Adipose tissue (tissue), 3 donors: Measurements from ENCODE around the gene DFFB. TPM values are rescaled to one million over a fixed set of nuclear protein-coding genes. Genes with fewer than 3 reads are reported as not detected.

ENCODE experiments used
- H3K27ac ChIP-seq: one replicate; pipeline ENCODE4 v1.5.1; 2013; ENCODE audit warnings: low read depth, low read length
- WGBS, 3 donors: extraction: QIAGEN DNeasy Blood & Tissue Kit; methylation state at CpG; one replicate each; pipeline ENCODE4 v1.1.7; 2013; 5-methylcytosine and 5-hydroxymethylcytosine counted together
- polyA plus RNA-seq, 3 donors: library from polyadenylated mRNA; stranded (reverse); fragments of 200-250 nt; gene quantifications; one replicate each; pipeline ENCODE4 v1.2.3, GENCODE V29; 2013
- donor health status: healthy with polysubstance abuse.
- donor health status: Bipolar disorder and iron deficiency.
- donor health status: healthy.

The DFFB gene
- polyA plus RNA-seq, 3 donors = 3.1 to 4.4 (median 4.3) TPM

GRCh38 chr1:3888301-3888700 lies 31.0 kb downstream of the DFFB start:
- 89 to 93% (median 91%) methylated on average over 15 of the region's 15 CpGs for WGBS, 3 donors

GRCh38 chr1:3889936-3890335 lies 32.7 kb downstream of the DFFB start:
- WGBS, 3 donors = 86 to 93% (median 86%) methylated on average over 14 of the region's 14 CpGs
- no peak overlapping the region for H3K27ac ChIP-seq

More at GRCh38 chr1:3888301-3888700, 31.0 kb downstream of the DFFB start:
- no peak overlapping the region for H3K27ac ChIP-seq

- no peak overlapping the region for H3K27ac ChIP-seq
- 67 to 78% (median 74%) methylated on average over 26 of the region's 26 CpGs for WGBS, 3 donors
Observed at GRCh38 chr1:3890389-3891328, 33.4 kb downstream of the DFFB start.

- WGBS, 3 donors = 78 to 90% (median 83%) methylated on average over 17 of the region's 17 CpGs
- H3K27ac ChIP-seq = no peak overlapping the region
Observed at GRCh38 chr1:3891329-3891865, 34.1 kb downstream of the DFFB start.

- no peak overlapping the region for H3K27ac ChIP-seq
- WGBS, 3 donors = 73 to 83% (median 76%) methylated on average over 14 of the region's 14 CpGs
Observed at GRCh38 chr1:3892748-3893147, 35.5 kb downstream of the DFFB start.

GRCh38 chr1:3893190-3893589 lies 35.9 kb downstream of the DFFB start:
- WGBS, 3 donors = 80 to 83% (median 82%) methylated on average over 5 of the region's 5 CpGs
- no peak overlapping the region for H3K27ac ChIP-seq

GRCh38 chr1:3894626-3895278 lies 37.5 kb downstream of the DFFB start:
- no peak overlapping the region for H3K27ac ChIP-seq
- 93 to 95% (median 93%) methylated on average over 17 of the region's 17 CpGs for WGBS, 3 donors

- WGBS, 3 donors = 90 to 97% (median 94%) methylated on average over 13 of the region's 13 CpGs
- no peak overlapping the region for H3K27ac ChIP-seq
Observed at GRCh38 chr1:3895279-3895950, 38.1 kb downstream of the DFFB start.

- no peak overlapping the region for H3K27ac ChIP-seq
- 93 to 98% (median 97%) methylated on average over 4 of the region's 4 CpGs for WGBS, 3 donors
Observed at GRCh38 chr1:3895951-3896325, 38.7 kb downstream of the DFFB start.

- 91 to 94% (median 92%) methylated on average over 7 of the region's 7 CpGs for WGBS, 3 donors
- no peak overlapping the region for H3K27ac ChIP-seq
Observed at GRCh38 chr1:3896396-3897000, 39.2 kb downstream of the DFFB start.

GRCh38 chr1:3898475-3898735 lies 41.1 kb downstream of the DFFB start:
- no peak overlapping the region for H3K27ac ChIP-seq

GRCh38 chr1:3898994-3899753 lies 41.9 kb downstream of the DFFB start:
- no peak overlapping the region for H3K27ac ChIP-seq
- WGBS, 3 donors = 26 to 44% (median 42%) methylated on average over 10 of the region's 10 CpGs

- 0 to 1% (median 1%) methylated on average over 23 to 26 of the region's 26 CpGs for WGBS, 3 donors
- no peak overlapping the region for H3K27ac ChIP-seq
Observed at GRCh38 chr1:3899754-3900149, 42.5 kb downstream of the DFFB start.

GRCh38 chr1:3900150-3900968 lies 43.1 kb downstream of the DFFB start, which contains the start of gene C1orf174:
TSS of gene C1orf174 (minus strand) at chr1:3900272. CDS start at chr1:3900186, 86 bp downstream.
- WGBS, 3 donors = 0 to 1% (median 0%) methylated on average over 29 to 57 of the region's 58 CpGs
- H3K27ac ChIP-seq = peak within 1 kb of the TSS; percentile 84

- WGBS, 3 donors = 1% methylated on average over 51 of the region's 51 CpGs
- peak overlapping the region; percentile 84 for H3K27ac ChIP-seq
Observed at GRCh38 chr1:3900969-3901529, 43.8 kb downstream of the DFFB start.

- 91 to 95% (median 94%) methylated on average over 15 of the region's 15 CpGs for WGBS, 3 donors
- H3K27ac ChIP-seq = no peak overlapping the region
Observed at GRCh38 chr1:3902111-3902511, 44.8 kb downstream of the DFFB start.

- H3K27ac ChIP-seq = no peak overlapping the region
- WGBS, 3 donors = 67 to 84% (median 70%) methylated on average over 10 of the region's 10 CpGs
Observed at GRCh38 chr1:3902571-3903091, 45.4 kb downstream of the DFFB start.
